Measurements from ENCODE around the gene COL16A1. TPM values are rescaled to one million over a fixed set of nuclear protein-coding genes. Genes with fewer than 3 reads are reported as not detected.

COL16A1 gene
- total RNA-seq, 1 donor from 2014 or later, result 0.22 TPM

DNA sequence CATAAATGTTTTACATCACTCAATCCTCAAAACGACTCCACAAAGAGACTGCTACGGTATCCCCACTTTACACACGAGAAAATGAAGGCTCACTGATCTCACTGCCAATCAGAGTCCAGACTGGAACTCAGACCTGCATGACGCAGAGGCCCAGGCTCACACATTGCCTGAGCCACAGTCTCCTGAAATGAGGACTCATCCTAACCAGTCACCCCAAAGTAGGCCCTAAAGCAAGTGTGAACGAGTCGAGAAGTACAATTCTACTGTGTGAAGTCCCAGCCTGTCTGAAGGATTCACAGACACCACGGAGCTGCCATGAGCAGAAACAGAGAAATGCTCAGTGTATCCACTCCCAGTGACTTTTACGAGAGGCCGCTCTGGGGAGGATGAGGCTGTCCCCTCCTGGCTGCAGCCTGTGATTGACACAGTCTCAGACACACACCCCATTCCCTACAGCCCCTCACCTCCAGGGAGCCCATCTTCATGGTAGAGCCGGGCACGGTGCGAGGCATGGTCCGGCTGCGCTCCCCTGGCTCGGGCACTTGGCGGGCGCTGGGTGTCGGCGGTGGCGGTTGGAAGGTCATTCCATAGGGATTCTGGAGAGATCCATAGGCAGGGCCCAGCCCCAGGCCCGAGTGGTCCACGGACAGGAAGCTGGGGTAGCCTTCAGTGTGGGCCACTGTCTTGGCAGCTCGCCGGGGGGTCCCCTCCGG, 26.7 kb upstream of the COL16A1 start:
- Histone ChIP-seq H3K27ac (no peak overlapping the region), H3K4me1 (no peaks in the 10 kb centered on the region), H3K9me3 (ENCODE audit: low read depth) (no peaks in the 10 kb centered on the region), H4K20me1 (ENCODE audit: low read depth) (peaks cover 4% of the 10 kb centered on the region), H3K9ac (no peak overlapping the region), H3K36me3 (no peaks in the 10 kb centered on the region), H3K4me2 (no peak overlapping the region), H2AFZ (replicated peaks) (no peak overlapping the region), H3K79me2 (ENCODE audit: low read depth) (no peaks in the 10 kb centered on the region), H3K4me3 (no peak overlapping the region), H3K27me3 (no peaks in the 10 kb centered on the region), H3F3A (ENCODE audit: low read depth) (no peaks in the 10 kb centered on the region)
- H3K27ac Mint-ChIP-seq, result no peak overlapping the region
- H3K27me3 Mint-ChIP-seq (ENCODE audit: insufficient read depth, low read depth), result peaks cover 11% of the 10 kb centered on the region
- H3K4me3 Mint-ChIP-seq, result no peak overlapping the region
- DNase-seq (ENCODE audit: low spot score), result no peak
- H3K36me3 Mint-ChIP-seq, result peaks cover 5% of the 10 kb centered on the region
- no peaks in the 10 kb centered on the region for H3K9me3 Mint-ChIP-seq
- TF ChIP-seq EZH2 (IDR thresholded peaks at IDR 0.05) (no peak), EZH2phosphoT487 (IDR thresholded peaks at IDR 0.05) (no peak)
- TF ChIP-seq, protein P1, sequence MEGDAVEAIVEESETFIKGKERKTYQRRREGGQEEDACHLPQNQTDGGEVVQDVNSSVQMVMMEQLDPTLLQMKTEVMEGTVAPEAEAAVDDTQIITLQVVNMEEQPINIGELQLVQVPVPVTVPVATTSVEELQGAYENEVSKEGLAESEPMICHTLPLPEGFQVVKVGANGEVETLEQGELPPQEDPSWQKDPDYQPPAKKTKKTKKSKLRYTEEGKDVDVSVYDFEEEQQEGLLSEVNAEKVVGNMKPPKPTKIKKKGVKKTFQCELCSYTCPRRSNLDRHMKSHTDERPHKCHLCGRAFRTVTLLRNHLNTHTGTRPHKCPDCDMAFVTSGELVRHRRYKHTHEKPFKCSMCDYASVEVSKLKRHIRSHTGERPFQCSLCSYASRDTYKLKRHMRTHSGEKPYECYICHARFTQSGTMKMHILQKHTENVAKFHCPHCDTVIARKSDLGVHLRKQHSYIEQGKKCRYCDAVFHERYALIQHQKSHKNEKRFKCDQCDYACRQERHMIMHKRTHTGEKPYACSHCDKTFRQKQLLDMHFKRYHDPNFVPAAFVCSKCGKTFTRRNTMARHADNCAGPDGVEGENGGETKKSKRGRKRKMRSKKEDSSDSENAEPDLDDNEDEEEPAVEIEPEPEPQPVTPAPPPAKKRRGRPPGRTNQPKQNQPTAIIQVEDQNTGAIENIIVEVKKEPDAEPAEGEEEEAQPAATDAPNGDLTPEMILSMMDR (IDR thresholded peaks at IDR 0.05), result no peak
- peaks cover 18% of the 10 kb centered on the region for H3K4me1 Mint-ChIP-seq

DNA sequence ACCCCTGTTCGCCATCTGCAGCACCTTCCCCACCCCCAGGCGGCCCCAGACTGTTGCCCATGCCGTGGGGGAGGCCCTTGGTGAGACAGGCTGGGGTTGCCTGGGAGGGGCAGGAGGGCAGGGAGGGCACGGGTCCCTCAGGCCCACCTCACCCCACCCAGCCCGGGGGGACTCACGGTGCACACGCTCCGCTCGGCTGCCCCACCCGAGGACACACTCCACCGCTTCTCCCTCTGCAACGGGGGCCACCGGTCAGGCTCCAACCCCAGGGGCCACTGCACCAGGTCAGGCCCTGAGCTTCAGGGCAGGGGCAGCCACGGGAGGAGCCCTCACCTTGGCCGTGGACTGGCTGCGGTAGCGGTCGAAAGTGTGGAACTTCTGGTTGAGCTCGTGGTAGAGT, 24.0 kb upstream of the COL16A1 start:
- no peaks in the 10 kb centered on the region for H3K9me3 Mint-ChIP-seq
- H3K4me3 ChIP-seq, result no peak overlapping the region
- peaks cover 11% of the 10 kb centered on the region for H3K27me3 Mint-ChIP-seq (ENCODE audit: insufficient read depth, low read depth)
- H3K27me3 ChIP-seq, result no peaks in the 10 kb centered on the region
- H3K4me3 Mint-ChIP-seq, result no peak overlapping the region
- TF ChIP-seq EZH2phosphoT487 (IDR thresholded peaks at IDR 0.05) (no peak), EZH2 (IDR thresholded peaks at IDR 0.05) (no peak)
- TF ChIP-seq, protein P1 (IDR thresholded peaks at IDR 0.05), result no peak
- H3K4me1 Mint-ChIP-seq, result peaks cover 9% of the 10 kb centered on the region
- H2AFZ ChIP-seq (replicated peaks), result no peak overlapping the region
- no peak overlapping the region for H3K9ac ChIP-seq
- H3K4me1 ChIP-seq, result no peaks in the 10 kb centered on the region
- H3K79me2 ChIP-seq (ENCODE audit: low read depth), result no peaks in the 10 kb centered on the region
- peaks cover 3% of the 10 kb centered on the region for H3K36me3 Mint-ChIP-seq
- no peak overlapping the region for H3K4me2 ChIP-seq
- H3K27ac ChIP-seq, result no peak overlapping the region
- H3F3A ChIP-seq (ENCODE audit: low read depth), result peaks cover 4% of the 10 kb centered on the region
- no peaks in the 10 kb centered on the region for H3K9me3 ChIP-seq (ENCODE audit: low read depth)
- H4K20me1 ChIP-seq (ENCODE audit: low read depth), result peaks cover 15% of the 10 kb centered on the region
- no peak overlapping the region for H3K27ac Mint-ChIP-seq
- no peak for DNase-seq (ENCODE audit: low spot score)
- no peaks in the 10 kb centered on the region for H3K36me3 ChIP-seq

DNA sequence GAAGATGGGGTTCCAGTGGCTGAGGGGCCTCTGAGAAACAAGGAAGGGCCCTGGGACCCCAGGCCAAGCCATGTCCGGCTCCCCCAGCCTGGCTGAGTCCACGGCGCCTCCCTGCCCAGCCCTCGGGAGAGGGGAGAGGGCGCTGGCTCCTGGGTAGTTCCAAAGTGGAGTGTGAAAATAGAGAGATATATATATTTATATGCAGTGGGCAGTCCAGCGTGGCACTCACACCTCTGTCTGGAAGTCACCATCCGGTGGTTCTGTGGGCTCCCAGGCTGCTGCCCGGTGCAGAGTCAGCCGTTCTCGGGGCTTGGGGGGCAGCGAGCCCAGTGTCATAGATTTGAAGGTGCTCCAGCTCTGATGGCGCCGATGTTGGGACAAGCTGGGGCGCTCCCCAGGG, 23.4 kb upstream of the COL16A1 start:
- Histone ChIP-seq H3K4me1 (no peaks in the 10 kb centered on the region), H4K20me1 (ENCODE audit: low read depth) (peaks cover 15% of the 10 kb centered on the region), H3K4me2 (no peak overlapping the region), H3K27ac (no peak overlapping the region), H3K36me3 (no peaks in the 10 kb centered on the region), H3K4me3 (no peak overlapping the region), H2AFZ (replicated peaks) (no peak overlapping the region), H3K79me2 (ENCODE audit: low read depth) (no peaks in the 10 kb centered on the region), H3F3A (ENCODE audit: low read depth) (peaks cover 4% of the 10 kb centered on the region), H3K9me3 (ENCODE audit: low read depth) (no peaks in the 10 kb centered on the region), H3K9ac (no peak overlapping the region), H3K27me3 (no peaks in the 10 kb centered on the region)
- Mint-ChIP-seq H3K36me3 (peaks cover 3% of the 10 kb centered on the region), H3K9me3 (no peaks in the 10 kb centered on the region), H3K4me3 (no peak overlapping the region), H3K27me3 (ENCODE audit: insufficient read depth, low read depth) (peaks cover 11% of the 10 kb centered on the region), H3K4me1 (peaks cover 9% of the 10 kb centered on the region), H3K27ac (no peak overlapping the region)
- TF ChIP-seq EZH2phosphoT487 (IDR thresholded peaks at IDR 0.05) (no peak), EZH2 (IDR thresholded peaks at IDR 0.05) (no peak)
- TF ChIP-seq, protein P1 (IDR thresholded peaks at IDR 0.05), result no peak
- DNase-seq (ENCODE audit: low spot score), result no peak
